H7 (cell line): Measurements from ENCODE around the gene CUL3. TPM values are rescaled to one million over a fixed set of nuclear protein-coding genes. Genes with fewer than 3 reads are reported as not detected.

Experiments
- DNase-seq: peaks from one replicate; pipeline ENCODE4 v3.0.0; 2012
- H3K27me3 ChIP-seq: 2 replicates; pipeline ENCODE4 v1.6.0; 2011; ENCODE audit warnings: mild to moderate bottlenecking, low read length; ENCODE audit not compliant: control insufficient read depth, insufficient read depth
- H3K36me3 ChIP-seq: replicated peaks from 2 replicates; pipeline ENCODE4 v1.5.1; 2011; ENCODE audit warnings: low read length; ENCODE audit not compliant: control insufficient read depth, insufficient read depth
- H3K4me3 ChIP-seq: 2 replicates; pipeline ENCODE4 v1.5.1; 2011; ENCODE audit warnings: low read depth, mild to moderate bottlenecking, control low read depth, low read length, moderate library complexity; ENCODE audit not compliant: insufficient read depth
- total RNA-seq: library from RNA; depleted of rRNA; stranded (reverse); fragments of >200 nt; shearing (Covaris generic); gene quantifications from 2 replicates; pipeline ENCODE4 v1.2.3, GENCODE V29; 2014

Gene CUL3
- total RNA-seq, 1 experiment from 2014 or later: 46.7 TPM

GRCh38 chr2:224449212-224450147 is 135.7 kb downstream of the CUL3 start:
- H3K36me3 ChIP-seq: no peaks in the 10 kb centered on the region
- H3K27me3 ChIP-seq: no peaks in the 10 kb centered on the region
- DNase-seq: peak; percentile 37
- H3K4me3 ChIP-seq: no peak overlapping the region

- DNase-seq: no peak
- Histone ChIP-seq H3K27me3 (no peaks in the 10 kb centered on the region), H3K4me3 (no peak overlapping the region), H3K36me3 (no peaks in the 10 kb centered on the region)
Measured at GRCh38 chr2:224448236-224448635, 136.9 kb downstream of the CUL3 start.

- Histone ChIP-seq H3K27me3 (no peaks in the 10 kb centered on the region), H3K4me3 (no peak overlapping the region), H3K36me3 (no peaks in the 10 kb centered on the region)
- no peak for DNase-seq
Measured at GRCh38 chr2:224444783-224445182, 140.4 kb downstream of the CUL3 start.

GRCh38 chr2:224444021-224444420 is 141.1 kb downstream of the CUL3 start:
- no peak overlapping the region for H3K4me3 ChIP-seq
- no peak for DNase-seq
- H3K27me3 ChIP-seq: no peaks in the 10 kb centered on the region
- no peaks in the 10 kb centered on the region for H3K36me3 ChIP-seq

GRCh38 chr2:224442071-224442967 is 142.8 kb downstream of the CUL3 start:
- peak; percentile 30 for DNase-seq
- Histone ChIP-seq H3K27me3 (no peaks in the 10 kb centered on the region), H3K4me3 (no peak overlapping the region), H3K36me3 (no peaks in the 10 kb centered on the region)

- DNase-seq: no peak
- no peaks in the 10 kb centered on the region for H3K36me3 ChIP-seq
- H3K4me3 ChIP-seq: no peak overlapping the region
- no peaks in the 10 kb centered on the region for H3K27me3 ChIP-seq
Measured at GRCh38 chr2:224440988-224441387, 144.2 kb downstream of the CUL3 start.

- no peak for DNase-seq
Measured at GRCh38 chr2:224438726-224439125, 146.4 kb downstream of the CUL3 start.

GRCh38 chr2:224436634-224437033 is 148.5 kb downstream of the CUL3 start:
- no peaks in the 10 kb centered on the region for H3K27me3 ChIP-seq
- no peak overlapping the region for H3K4me3 ChIP-seq
- no peaks in the 10 kb centered on the region for H3K36me3 ChIP-seq
- DNase-seq: no peak

More at GRCh38 chr2:224438726-224439125, 146.4 kb downstream of the CUL3 start:
- H3K27me3 ChIP-seq: no peaks in the 10 kb centered on the region
- H3K4me3 ChIP-seq: no peak overlapping the region
- no peaks in the 10 kb centered on the region for H3K36me3 ChIP-seq

- no peaks in the 10 kb centered on the region for H3K36me3 ChIP-seq
- no peaks in the 10 kb centered on the region for H3K27me3 ChIP-seq
- no peak for DNase-seq
- no peak overlapping the region for H3K4me3 ChIP-seq
Measured at GRCh38 chr2:224434618-224435017, 150.5 kb downstream of the CUL3 start.

GRCh38 chr2:224433442-224433841 is 151.7 kb downstream of the CUL3 start:
- no peaks in the 10 kb centered on the region for H3K36me3 ChIP-seq
- H3K27me3 ChIP-seq: no peaks in the 10 kb centered on the region
- no peak overlapping the region for H3K4me3 ChIP-seq
- DNase-seq: peak; percentile 87

- DNase-seq: no peak
- H3K4me3 ChIP-seq: no peak overlapping the region
- H3K27me3 ChIP-seq: no peaks in the 10 kb centered on the region
- H3K36me3 ChIP-seq: no peaks in the 10 kb centered on the region
Measured at GRCh38 chr2:224432003-224432579, 153.1 kb downstream of the CUL3 start.

GRCh38 chr2:224429441-224429810 is 155.7 kb downstream of the CUL3 start:
- no peak for DNase-seq
- no peaks in the 10 kb centered on the region for H3K27me3 ChIP-seq
- no peaks in the 10 kb centered on the region for H3K36me3 ChIP-seq
- H3K4me3 ChIP-seq: no peak overlapping the region

- DNase-seq: no peak
- H3K4me3 ChIP-seq: no peak overlapping the region
- H3K27me3 ChIP-seq: no peaks in the 10 kb centered on the region
- H3K36me3 ChIP-seq: no peaks in the 10 kb centered on the region
Measured at GRCh38 chr2:224428787-224429440, 156.2 kb downstream of the CUL3 start.

GRCh38 chr2:224427471-224427870 is 157.7 kb downstream of the CUL3 start:
- no peak for DNase-seq
- H3K36me3 ChIP-seq: no peaks in the 10 kb centered on the region
- H3K27me3 ChIP-seq: no peaks in the 10 kb centered on the region
- no peak overlapping the region for H3K4me3 ChIP-seq
